ENCODE data around the gene DEPP1. TPM values are rescaled to one million over a fixed set of nuclear protein-coding genes. Genes with fewer than 3 reads are reported as not detected.

Gene DEPP1
- total and polyA plus RNA-seq, 2 of the 13 experiments (the other 11 are each of a cell fraction or from before 2014, with no cell fraction given), result 14.8 to 270 TPM

DNA sequence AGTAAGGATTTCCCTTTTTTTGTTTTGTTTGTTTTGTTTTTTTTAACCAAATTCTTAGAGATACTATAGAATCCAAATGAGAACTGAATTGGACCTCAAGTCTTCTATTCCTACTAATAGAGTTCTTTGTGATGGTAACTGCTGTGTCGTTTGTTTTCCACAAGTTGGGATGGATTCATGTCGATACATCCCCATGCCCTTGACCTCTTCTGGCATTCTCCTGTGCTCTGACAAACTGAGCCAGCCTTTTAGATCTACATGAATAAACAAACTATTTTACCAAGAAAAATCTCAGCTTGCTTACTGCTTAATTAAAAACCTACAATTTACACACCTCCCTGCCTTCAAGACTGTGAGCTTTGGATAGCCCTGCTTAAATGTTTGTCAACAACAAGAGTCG lies 26.1 kb upstream of the DEPP1 start (continued):
- TF ChIP-seq ZNF562 (CRISPR knock-in tag; IDR thresholded peaks at IDR 0.05; ENCODE audit: borderline replicate concordance), result no peak
- TF ChIP-seq ZFAT (CRISPR knock-in tag; conservative IDR thresholded peaks at IDR 0.05), result no peak
- TF ChIP-seq, protein P1, sequence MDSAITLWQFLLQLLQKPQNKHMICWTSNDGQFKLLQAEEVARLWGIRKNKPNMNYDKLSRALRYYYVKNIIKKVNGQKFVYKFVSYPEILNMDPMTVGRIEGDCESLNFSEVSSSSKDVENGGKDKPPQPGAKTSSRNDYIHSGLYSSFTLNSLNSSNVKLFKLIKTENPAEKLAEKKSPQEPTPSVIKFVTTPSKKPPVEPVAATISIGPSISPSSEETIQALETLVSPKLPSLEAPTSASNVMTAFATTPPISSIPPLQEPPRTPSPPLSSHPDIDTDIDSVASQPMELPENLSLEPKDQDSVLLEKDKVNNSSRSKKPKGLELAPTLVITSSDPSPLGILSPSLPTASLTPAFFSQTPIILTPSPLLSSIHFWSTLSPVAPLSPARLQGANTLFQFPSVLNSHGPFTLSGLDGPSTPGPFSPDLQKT (CRISPR knock-in tag; IDR thresholded peaks at IDR 0.05; ENCODE audit: borderline replicate concordance), result no peak
- TF ChIP-seq, protein P2, sequence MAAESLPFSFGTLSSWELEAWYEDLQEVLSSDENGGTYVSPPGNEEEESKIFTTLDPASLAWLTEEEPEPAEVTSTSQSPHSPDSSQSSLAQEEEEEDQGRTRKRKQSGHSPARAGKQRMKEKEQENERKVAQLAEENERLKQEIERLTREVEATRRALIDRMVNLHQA (CRISPR knock-in tag; IDR thresholded peaks at IDR 0.05), result no peak
- TF ChIP-seq FOXA3 (CRISPR knock-in tag; IDR thresholded peaks at IDR 0.05), result peak; percentile 23; the same call in 1 of the 2 replicates
- TF ChIP-seq, protein P3, sequence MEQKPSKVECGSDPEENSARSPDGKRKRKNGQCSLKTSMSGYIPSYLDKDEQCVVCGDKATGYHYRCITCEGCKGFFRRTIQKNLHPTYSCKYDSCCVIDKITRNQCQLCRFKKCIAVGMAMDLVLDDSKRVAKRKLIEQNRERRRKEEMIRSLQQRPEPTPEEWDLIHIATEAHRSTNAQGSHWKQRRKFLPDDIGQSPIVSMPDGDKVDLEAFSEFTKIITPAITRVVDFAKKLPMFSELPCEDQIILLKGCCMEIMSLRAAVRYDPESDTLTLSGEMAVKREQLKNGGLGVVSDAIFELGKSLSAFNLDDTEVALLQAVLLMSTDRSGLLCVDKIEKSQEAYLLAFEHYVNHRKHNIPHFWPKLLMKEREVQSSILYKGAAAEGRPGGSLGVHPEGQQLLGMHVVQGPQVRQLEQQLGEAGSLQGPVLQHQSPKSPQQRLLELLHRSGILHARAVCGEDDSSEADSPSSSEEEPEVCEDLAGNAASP (CRISPR knock-in tag; IDR thresholded peaks at IDR 0.05; ENCODE audit: borderline replicate concordance), result peak; percentile 68; the same call in 1 of the 2 replicates

- no peaks in the 10 kb centered on the region for H4K20me1 ChIP-seq (ENCODE audit: insufficient read depth, low read length)
- peaks cover 89% of the 10 kb centered on the region for H3K4me1 ChIP-seq (ENCODE audit: insufficient read depth, low read length)
- peak; percentile 51 to 71; a peak in 3 of 4 replicates for TF ChIP-seq MAFK (conservative IDR thresholded peaks at IDR 0.05 in 1 of 2, IDR thresholded peaks at IDR 0.05 in 1 of 2; ENCODE audit: low read length in 2 of 2)
- no peak for TF ChIP-seq RBM22 (optimal IDR thresholded peaks at IDR 0.05; ENCODE audit: low read length)
- TF ChIP-seq ZNF354B (CRISPR knock-in tag; IDR thresholded peaks at IDR 0.05), result no peak
- no peak for TF ChIP-seq TOPORS (CRISPR knock-in tag; IDR thresholded peaks at IDR 0.05)
- TF ChIP-seq NFATC3 (CRISPR knock-in tag; IDR thresholded peaks at IDR 0.05), result no peak
- TF ChIP-seq ZNF274 (CRISPR knock-in tag; IDR thresholded peaks at IDR 0.05), result peak; percentile 81; the same call in 1 of the 2 replicates
- TF ChIP-seq MAFF (IDR thresholded peaks at IDR 0.05; ENCODE audit: low read depth, low read length), result peak; percentile 65
- no peak overlapping the region for H3K4me2 ChIP-seq (ENCODE audit: low read depth, low read length)
- H3K36me3 ChIP-seq (replicated peaks in 1 of 2; ENCODE audit: control insufficient read depth in 1 of 2, insufficient read depth in 2 of 2, low read length in 2 of 2), result no peaks in the 10 kb centered on the region
- in situ Hi-C loops (cut with HindIII; ENCODE audit: extremely low pct_ligation_motif_present, low pct_unique_long_range_greater_than_20kb), result loop anchor here (25.0 kb wide), 2 partner anchors 234 to 434 kb away; no protein-coding TSS in a partner anchor
- WGBS (ENCODE audit: low lambda C conversion rate), result 95% methylated on average over 10 of the region's 10 CpGs
- POLR2A ChIA-PET, result interaction anchor here (1.8 to 6.3 kb wide), 3 partner anchors 8 to 25 kb away, joined by 5 to 119 read pairs (median 46); partner anchors contain the start of gene DEPP1
- intact Hi-C loops (cut with micrococcal nuclease; ENCODE audit: unreplicated experiment), result loop anchor here (10.0 kb wide), 1 partner anchor 441 kb away; no protein-coding TSS in a partner anchor
- H3K27me3 ChIP-seq (ENCODE audit: control insufficient read depth in 1 of 2, insufficient read depth in 2 of 2, low read length in 2 of 2), result no peaks in the 10 kb centered on the region
- H3K9ac ChIP-seq (ENCODE audit: insufficient read depth, low read depth, low read length), result no peak overlapping the region
- no peak overlapping the region for H3K4me3 ChIP-seq (replicated peaks in 1 of 3; ENCODE audit: insufficient read depth in 1 of 3, low read depth in 2 of 3, low read length in 3 of 3)
- no peaks in the 10 kb centered on the region for H3K79me2 ChIP-seq (ENCODE audit: insufficient read depth, low read length)
- ATAC-seq, result no peak
- DNase-seq (ENCODE audit: low spot score), result no peak
- no peak overlapping the region for H2AFZ ChIP-seq (ENCODE audit: low read length)
- CTCF ChIA-PET (ENCODE audit: low intra/inter-chr PET ratio, low total read pairs), result no interaction called here
- H3K27ac ChIP-seq (ENCODE audit: extremely low read length, insufficient read depth, low read length), result no peak overlapping the region
- no peak for FAIRE-seq
- no TSS peak for BruUV-seq (replicated peaks)
- H3K9me3 ChIP-seq (ENCODE audit: low read length), result no peaks in the 10 kb centered on the region
Observed at GRCh38 chr10:45003432-45004000, 24.9 kb upstream of the DEPP1 start.
